Endothelial cell of umbilical vein (primary cell): ENCODE measurements around the gene NEUROG1.
"Not testable (repeated sequence)": the region's sequence is repeated elsewhere in the genome, so short reads cannot be mapped to it uniquely, and the experiment has no call there.

Source experiments
- EZH2 ChIP-seq: IDR thresholded peaks from 2 replicates; pipeline ENCODE4 v1.6.1; 2012; ENCODE audit warnings: borderline replicate concordance, low read depth, mild to moderate bottlenecking, moderate library complexity, low read length, inconsistent platforms; ENCODE audit not compliant: severe bottlenecking
- FOS ChIP-seq: IDR thresholded peaks from 2 replicates; pipeline ENCODE4 v1.6.1; 2011; ENCODE audit warnings: mild to moderate bottlenecking, low read length, moderate library complexity, borderline replicate concordance; ENCODE audit not compliant: insufficient read depth
- JUN ChIP-seq: IDR thresholded peaks from 2 replicates; pipeline ENCODE4 v1.6.1; 2011; ENCODE audit warnings: borderline replicate concordance, low read depth; ENCODE audit not compliant: insufficient read length, insufficient read depth
- MYC ChIP-seq: IDR thresholded peaks from one replicate; pipeline ENCODE4 v1.6.1; 2011; ENCODE audit warnings: mild to moderate bottlenecking, low read depth, low read length
- POLR2A ChIP-seq: IDR thresholded peaks from 2 replicates; pipeline ENCODE4 v1.6.1; 2012; ENCODE audit warnings: low read depth, mild to moderate bottlenecking, control low read depth, low read length
- POLR2AphosphoS5 ChIP-seq: IDR thresholded peaks from 2 replicates; pipeline ENCODE4 v1.6.1; 2012; ENCODE audit warnings: low read depth, mild to moderate bottlenecking, control low read depth, low read length, moderate library complexity; ENCODE audit not compliant: insufficient read depth
- TF ChIP-seq, protein P1 (sequence below), 2 donors: IDR thresholded peaks; 1 replicate in 1 of 2; 2 replicates in 1 of 2; pipeline ENCODE4 v1.5.1; 2011; ENCODE audit warnings: low read length in 2 of 2, mild to moderate bottlenecking in 2 of 2, moderate library complexity in 2 of 2, control low read depth in 1 of 2, inconsistent platforms in 1 of 2, low read depth in 1 of 2; ENCODE audit not compliant: insufficient read depth in 1 of 2; ENCODE audit errors: extremely low read depth in 1 of 2
- TF ChIP-seq, protein P2 (sequence below): IDR thresholded peaks from 2 replicates; pipeline ENCODE4 v1.6.1; 2011; ENCODE audit not compliant: insufficient read depth, insufficient read length

DNA sequence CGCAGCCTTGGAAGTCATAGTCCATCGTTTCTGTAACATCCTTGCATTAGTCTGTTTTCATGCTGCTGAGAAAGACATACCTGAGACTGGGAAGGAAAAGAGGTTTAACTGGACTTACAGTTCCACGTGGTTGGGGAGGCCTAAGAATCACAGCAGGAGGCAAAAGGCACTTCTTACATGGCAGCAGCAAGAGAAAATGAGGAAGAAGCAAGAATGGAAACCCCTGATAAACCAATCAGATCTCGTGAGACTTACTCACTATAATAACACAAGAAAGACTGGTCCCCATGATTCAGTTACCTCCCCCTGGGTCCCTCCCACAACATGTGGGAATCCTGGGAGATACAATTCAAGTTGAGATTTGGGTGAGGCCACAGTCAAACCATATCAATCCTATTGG, 40.2 kb downstream of the NEUROG1 start:
- TF ChIP-seq, protein P1, sequence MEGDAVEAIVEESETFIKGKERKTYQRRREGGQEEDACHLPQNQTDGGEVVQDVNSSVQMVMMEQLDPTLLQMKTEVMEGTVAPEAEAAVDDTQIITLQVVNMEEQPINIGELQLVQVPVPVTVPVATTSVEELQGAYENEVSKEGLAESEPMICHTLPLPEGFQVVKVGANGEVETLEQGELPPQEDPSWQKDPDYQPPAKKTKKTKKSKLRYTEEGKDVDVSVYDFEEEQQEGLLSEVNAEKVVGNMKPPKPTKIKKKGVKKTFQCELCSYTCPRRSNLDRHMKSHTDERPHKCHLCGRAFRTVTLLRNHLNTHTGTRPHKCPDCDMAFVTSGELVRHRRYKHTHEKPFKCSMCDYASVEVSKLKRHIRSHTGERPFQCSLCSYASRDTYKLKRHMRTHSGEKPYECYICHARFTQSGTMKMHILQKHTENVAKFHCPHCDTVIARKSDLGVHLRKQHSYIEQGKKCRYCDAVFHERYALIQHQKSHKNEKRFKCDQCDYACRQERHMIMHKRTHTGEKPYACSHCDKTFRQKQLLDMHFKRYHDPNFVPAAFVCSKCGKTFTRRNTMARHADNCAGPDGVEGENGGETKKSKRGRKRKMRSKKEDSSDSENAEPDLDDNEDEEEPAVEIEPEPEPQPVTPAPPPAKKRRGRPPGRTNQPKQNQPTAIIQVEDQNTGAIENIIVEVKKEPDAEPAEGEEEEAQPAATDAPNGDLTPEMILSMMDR (IDR thresholded peaks at IDR 0.05; ENCODE audit: extremely low read depth in 1 of 2, insufficient read depth in 1 of 2, low read depth in 1 of 2, low read length in 2 of 2) = not testable (repeated sequence)
- TF ChIP-seq POLR2A, MYC, FOS, POLR2AphosphoS5, EZH2, JUN: not testable (repeated sequence)
- TF ChIP-seq, protein P2, sequence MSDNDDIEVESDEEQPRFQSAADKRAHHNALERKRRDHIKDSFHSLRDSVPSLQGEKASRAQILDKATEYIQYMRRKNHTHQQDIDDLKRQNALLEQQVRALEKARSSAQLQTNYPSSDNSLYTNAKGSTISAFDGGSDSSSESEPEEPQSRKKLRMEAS = not testable (repeated sequence)
